GM12878 (cell line): Measurements from ENCODE around the gene BBLN. TPM values are rescaled to one million over a fixed set of nuclear protein-coding genes. Genes with fewer than 3 reads are reported as not detected.
A peak's percentile ranks its signal among the peaks of the same experiment; 100 is the strongest.

Experiments used
- ATAC-seq: fragments of 200-7000 bp; cut with Tn5 transposase; 3 replicates; pipeline ENCODE4 v1.9.1; 2020; ENCODE audit warnings: mild to moderate bottlenecking, moderate library complexity
- BruUV-seq: library from RNA; stranded (reverse); fragments of 400-500 nt; replicated peaks from 2 replicates; lab custom pipeline; 2021; lab: Mats Ljungman, UMichigan
- CTCF ChIA-PET: fragments of 300-600 bp; sonication (Branson Sonifier 250); formaldehyde crosslinking; extraction: SDS; loops from one replicate; lab custom pipeline; 2021; ENCODE audit warnings: inconsistent platforms; lab: Yijun Ruan, JAX
- POLR2A ChIA-PET: fragments of 350-600 bp; formaldehyde crosslinking; extraction: SDS; loops from one replicate; lab custom pipeline; 2021; ENCODE audit warnings: inconsistent platforms; lab: Charles Lee
- RAD21 ChIA-PET: fragments of 300-600 bp; sonication (Branson Sonifier 250); formaldehyde crosslinking; loops from one replicate; lab custom pipeline; 2023; ENCODE audit warnings: antibody characterized with exemption; ENCODE audit not compliant: unreplicated experiment; lab: Charles Lee
- SMC1A ChIA-PET: fragments of 300-600 bp; sonication (Branson Sonifier 250); formaldehyde crosslinking; loops from one replicate; lab custom pipeline; 2023; ENCODE audit not compliant: unreplicated experiment, uncharacterized antibody; lab: Charles Lee
- DNase-seq: peaks from one replicate; pipeline ENCODE4 v3.0.0-alpha.2; 2011; ENCODE audit warnings: low read depth, low spot score
- FAIRE-seq: peaks from 3 replicates; lab custom pipeline; 2011; peaks lifted over from hg19 to GRCh38; lab: Jason Lieb, UNC
- H2AFZ ChIP-seq: 2 replicates; pipeline ENCODE4 v1.6.0; 2011; ENCODE audit warnings: low read depth, low read length, control low read depth; ENCODE audit not compliant: control insufficient read depth
- H3K27ac ChIP-seq: 2 replicates; pipeline ENCODE4 v1.5.1; 2011; ENCODE audit warnings: control low read depth; ENCODE audit not compliant: control insufficient read depth, insufficient read depth
- H3K27me3 ChIP-seq, 2 experiments: replicated peaks in 1 of 2; 2 replicates each; pipeline versions ENCODE4 v1.6.0 to v1.6.1; 2011; ENCODE audit warnings: low read length in 1 of 2; ENCODE audit not compliant: control insufficient read depth in 2 of 2, insufficient read depth in 2 of 2
- H3K36me3 ChIP-seq, 2 experiments: 2 replicates each; pipeline ENCODE4 v1.5.1; 2011; ENCODE audit warnings: low read length in 1 of 2; ENCODE audit not compliant: control insufficient read depth in 2 of 2, insufficient read depth in 2 of 2
- H3K4me1 ChIP-seq: 2 replicates; pipeline ENCODE4 v1.6.1; 2011; ENCODE audit warnings: mild to moderate bottlenecking, low read length, moderate library complexity, mixed read lengths; ENCODE audit not compliant: control insufficient read depth, insufficient read depth
- H3K4me2 ChIP-seq: 2 replicates; pipeline ENCODE4 v1.6.0; 2011; ENCODE audit warnings: control low read depth; ENCODE audit not compliant: control insufficient read depth, insufficient read depth
- H3K4me3 ChIP-seq: fragments of 200-600 bp; sonication (generic); 2 replicates; pipeline ENCODE4 v1.5.1; 2016
- H3K79me2 ChIP-seq: 2 replicates; pipeline ENCODE4 v1.6.0; 2011; ENCODE audit warnings: low read length; ENCODE audit not compliant: control insufficient read depth, insufficient read depth
- H3K9ac ChIP-seq: 2 replicates; pipeline ENCODE4 v1.8.0; 2011; ENCODE audit warnings: low read length, control low read depth, mixed read lengths; ENCODE audit not compliant: control insufficient read depth, insufficient read depth
- H3K9me3 ChIP-seq: replicated peaks from 3 replicates; pipeline ENCODE4 v1.5.1; 2011; ENCODE audit warnings: mild to moderate bottlenecking, low read length; ENCODE audit not compliant: control insufficient read depth, insufficient read depth
- H4K20me1 ChIP-seq: 2 replicates; pipeline ENCODE4 v1.6.0; 2011; ENCODE audit not compliant: control insufficient read depth, insufficient read depth
- CBX3 ChIP-seq: fragments of 200-600 bp; sonication (generic); IDR thresholded peaks from 2 replicates; pipeline ENCODE4 v1.6.1; 2016; ENCODE audit warnings: low read depth, borderline replicate concordance
- ETV6 ChIP-seq, 2 experiments: fragments of 450-650 bp in 1 of 2; IDR thresholded peaks in 1 of 2; conservative IDR thresholded peaks in 1 of 2; 2 replicates each; pipeline ENCODE4 v1.6.1; 2014; ENCODE audit warnings: antibody characterized with exemption in 1 of 2, borderline replicate concordance in 1 of 2, low read depth in 1 of 2, mild to moderate bottlenecking in 1 of 2, moderate library complexity in 1 of 2
- HDGF ChIP-seq: fragments of 450-650 bp; IDR thresholded peaks from 2 replicates; pipeline ENCODE4 v1.6.1; 2016; ENCODE audit warnings: antibody characterized with exemption
- MEF2B ChIP-seq: fragments of 450-650 bp; IDR thresholded peaks from 2 replicates; pipeline ENCODE4 v1.6.1; 2018; ENCODE audit warnings: mild to moderate bottlenecking, moderate library complexity; ENCODE audit not compliant: partially characterized antibody, poor library complexity, severe bottlenecking
- NR2C1 ChIP-seq: fragments of 450-650 bp; IDR thresholded peaks from 2 replicates; pipeline ENCODE4 v1.6.1; 2017; ENCODE audit warnings: antibody characterized with exemption, mild to moderate bottlenecking, moderate library complexity
- RBBP5 ChIP-seq: fragments of 200-600 bp; sonication (generic); conservative IDR thresholded peaks from 2 replicates; pipeline ENCODE4 v1.6.1; 2016
- SUZ12 ChIP-seq: fragments of 200-600 bp; sonication (generic); IDR thresholded peaks from one replicate; pipeline ENCODE4 v1.6.1; 2018; ENCODE audit warnings: antibody characterized with exemption, mild to moderate bottlenecking; ENCODE audit not compliant: unreplicated experiment
- TBL1XR1 ChIP-seq: IDR thresholded peaks from 2 replicates; pipeline ENCODE4 v1.6.1; 2012; ENCODE audit warnings: low read depth, low read length, improper control_type of control experiment
- WGBS: methylation state at CpG from one replicate; pipeline ENCODE4 v1.1.6; 2016; ENCODE audit warnings: low lambda C conversion rate; ENCODE audit not compliant: insufficient replicate concordance, insufficient coverage; ENCODE audit errors: missing lambda C conversion rate; 5-methylcytosine and 5-hydroxymethylcytosine counted together
- in situ Hi-C: fragments of 300-500 bp; cut with MboI; formaldehyde crosslinking; loops from 9 replicates; pipeline ENCODE4 v1.14.3; 2018; ENCODE audit warnings: mixed read lengths
- intact Hi-C: fragments of 100-400 bp; cut with micrococcal nuclease; formaldehyde crosslinking; loops from one replicate; pipeline ENCODE4 v1.14.2; 2022; ENCODE audit not compliant: unreplicated experiment
- polyA plus RNA-seq, 11 experiments: library from polyadenylated mRNA; depleted of rRNA in 4 of 11; unstranded in 6 of 11; stranded (reverse) in 5 of 11; fragments of >200 nt; fragmentation: Nextera tagmentation in 4 of 11; fragmentation: Illumina TruSeq in 1 of 11; extraction: Ambion mirVana in 4 of 11; extraction: Trizol in 1 of 11; gene quantifications; 1 replicate in 1 of 11; 2 replicates in 10 of 11; pipeline versions ENCODE4 v1.2.1 to v1.2.3, GENCODE V29; 2011 to 2016; ENCODE audit warnings: inconsistent platforms in 2 of 11, missing spikeins in 2 of 11, low read depth in 1 of 11
- total RNA-seq, 4 experiments: library from RNA; depleted of rRNA in 3 of 4; stranded (reverse); fragments of >200 nt in 3 of 4; fragmentation: Illumina TruSeq in 1 of 4; extraction: Trizol in 1 of 4; gene quantifications; 2 replicates each; pipeline versions ENCODE4 v1.2.1 to v1.2.3, GENCODE V29; 2013 to 2021
- TF ChIP-seq, protein P1 (sequence below): fragments of 450-650 bp; IDR thresholded peaks from 2 replicates; pipeline ENCODE4 v1.6.1; 2017; ENCODE audit warnings: mild to moderate bottlenecking, moderate library complexity
- TF ChIP-seq, protein P2 (sequence below): fragments of 450-650 bp; IDR thresholded peaks from 2 replicates; pipeline ENCODE4 v1.6.1; 2017; ENCODE audit warnings: low read depth, mild to moderate bottlenecking, moderate library complexity
- TF ChIP-seq, protein P3 (sequence below), 3 experiments: IDR thresholded peaks in 2 of 3; conservative IDR thresholded peaks in 1 of 3; 2 replicates each; pipeline ENCODE4 v1.5.1; 2011; ENCODE audit warnings: low read depth in 3 of 3, low read length in 3 of 3, mild to moderate bottlenecking in 3 of 3, control low read depth in 2 of 3, moderate library complexity in 2 of 3, inconsistent platforms in 1 of 3, mixed read lengths in 1 of 3; ENCODE audit not compliant: control insufficient read depth in 2 of 3, insufficient read depth in 1 of 3; ENCODE audit errors: extremely low read depth in 1 of 3

BBLN gene
- total and polyA plus RNA-seq, 10 of the 15 experiments (the other 5 are each of a cell fraction or from before 2014, with no cell fraction given): 3.8 to 194 (median 66.2) TPM

DNA sequence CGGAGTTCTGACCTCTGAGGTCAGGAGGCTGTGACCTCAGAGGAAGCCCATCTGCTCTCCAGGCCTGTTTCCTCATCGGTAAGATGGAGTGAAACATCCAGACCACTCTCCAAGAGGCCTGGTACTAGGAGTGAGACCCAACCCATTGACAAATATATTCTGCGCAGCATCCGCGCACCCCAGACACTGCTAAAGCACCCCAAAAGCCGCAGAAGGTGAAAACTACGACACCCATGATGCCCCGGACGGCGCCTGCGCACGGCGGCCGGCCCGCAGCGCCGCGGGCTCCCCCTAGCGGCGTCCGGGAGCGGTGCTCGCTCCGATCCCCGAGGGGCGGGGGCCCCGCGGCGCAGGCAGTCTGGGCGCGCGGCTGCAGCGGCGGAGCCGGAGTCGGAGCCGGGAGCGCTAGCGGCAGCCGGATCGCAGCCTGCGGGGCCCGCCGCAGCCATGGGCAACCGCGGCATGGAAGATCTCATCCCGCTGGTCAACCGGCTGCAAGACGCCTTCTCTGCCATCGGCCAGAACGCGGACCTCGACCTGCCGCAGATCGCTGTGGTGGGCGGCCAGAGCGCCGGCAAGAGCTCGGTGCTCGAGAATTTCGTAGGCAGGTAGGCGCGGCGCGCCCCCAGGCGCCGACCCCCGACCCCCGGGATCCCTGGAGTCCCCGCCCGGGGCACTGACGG lies 43.1 kb downstream of the BBLN start, which contains the start of gene DNM1:
TSS of gene DNM1 (plus strand) at position 356 of the 683 bp plus-strand sequence. CDS start at position 448, 92 bp downstream.
- Histone ChIP-seq H3K4me3 (peak within 1 kb of the TSS; percentile 63; the same call in 1 of the 2 replicates), H3K9me3 (no peaks in the 10 kb centered on the region), H3K36me3 (no peaks in the 10 kb centered on the region), H3K27ac (no peak within 1 kb of the TSS), H3K4me2 (peak within 1 kb of the TSS; percentile 56), H3K27me3 (peaks cover 9 to 14% of the 10 kb centered on the region in 2 experiments; a peak in 3 of 4 replicates), H3K4me1 (peaks cover 7% of the 10 kb centered on the region; the same call in 1 of the 2 replicates), H2AFZ (peak within 1 kb of the TSS; percentile 79), H3K9ac (no peak within 1 kb of the TSS), H4K20me1 (no peaks in the 10 kb centered on the region), H3K79me2 (no peaks in the 10 kb centered on the region)
- FAIRE-seq (peak; percentile 72), ATAC-seq (peak; percentile 97), DNase-seq (no peak)
- WGBS: 2% methylated on average over 55 of the region's 72 CpGs
- intact Hi-C loops (no loop called here), in situ Hi-C loops (no loop called here)
- SMC1A ChIA-PET: no interaction called here
- RAD21 ChIA-PET: interaction anchor here (0.7 kb wide), 1 partner anchor 79 kb away, joined by 3 read pairs; no protein-coding TSS in a partner anchor
- CTCF ChIA-PET: interaction anchor here (1.3 kb wide), 1 partner anchor 12 kb away, joined by 7 read pairs; the partner anchor contains the start of gene CIZ1
- POLR2A ChIA-PET: no interaction called here
- BruUV-seq: no TSS peak
- TF ChIP-seq NR2C1 (peak; percentile 84), MEF2B (no peak), SUZ12 (peak; percentile 59), RBBP5 (no peak), TBL1XR1 (no peak), HDGF (no peak), CBX3 (no peak), ETV6 (conservative IDR thresholded peaks at IDR 0.05 in 1 of 2, IDR thresholded peaks at IDR 0.05 in 1 of 2; ENCODE audit: borderline replicate concordance in 1 of 2, low read depth in 1 of 2) (no peak)
- TF ChIP-seq, protein P1, sequence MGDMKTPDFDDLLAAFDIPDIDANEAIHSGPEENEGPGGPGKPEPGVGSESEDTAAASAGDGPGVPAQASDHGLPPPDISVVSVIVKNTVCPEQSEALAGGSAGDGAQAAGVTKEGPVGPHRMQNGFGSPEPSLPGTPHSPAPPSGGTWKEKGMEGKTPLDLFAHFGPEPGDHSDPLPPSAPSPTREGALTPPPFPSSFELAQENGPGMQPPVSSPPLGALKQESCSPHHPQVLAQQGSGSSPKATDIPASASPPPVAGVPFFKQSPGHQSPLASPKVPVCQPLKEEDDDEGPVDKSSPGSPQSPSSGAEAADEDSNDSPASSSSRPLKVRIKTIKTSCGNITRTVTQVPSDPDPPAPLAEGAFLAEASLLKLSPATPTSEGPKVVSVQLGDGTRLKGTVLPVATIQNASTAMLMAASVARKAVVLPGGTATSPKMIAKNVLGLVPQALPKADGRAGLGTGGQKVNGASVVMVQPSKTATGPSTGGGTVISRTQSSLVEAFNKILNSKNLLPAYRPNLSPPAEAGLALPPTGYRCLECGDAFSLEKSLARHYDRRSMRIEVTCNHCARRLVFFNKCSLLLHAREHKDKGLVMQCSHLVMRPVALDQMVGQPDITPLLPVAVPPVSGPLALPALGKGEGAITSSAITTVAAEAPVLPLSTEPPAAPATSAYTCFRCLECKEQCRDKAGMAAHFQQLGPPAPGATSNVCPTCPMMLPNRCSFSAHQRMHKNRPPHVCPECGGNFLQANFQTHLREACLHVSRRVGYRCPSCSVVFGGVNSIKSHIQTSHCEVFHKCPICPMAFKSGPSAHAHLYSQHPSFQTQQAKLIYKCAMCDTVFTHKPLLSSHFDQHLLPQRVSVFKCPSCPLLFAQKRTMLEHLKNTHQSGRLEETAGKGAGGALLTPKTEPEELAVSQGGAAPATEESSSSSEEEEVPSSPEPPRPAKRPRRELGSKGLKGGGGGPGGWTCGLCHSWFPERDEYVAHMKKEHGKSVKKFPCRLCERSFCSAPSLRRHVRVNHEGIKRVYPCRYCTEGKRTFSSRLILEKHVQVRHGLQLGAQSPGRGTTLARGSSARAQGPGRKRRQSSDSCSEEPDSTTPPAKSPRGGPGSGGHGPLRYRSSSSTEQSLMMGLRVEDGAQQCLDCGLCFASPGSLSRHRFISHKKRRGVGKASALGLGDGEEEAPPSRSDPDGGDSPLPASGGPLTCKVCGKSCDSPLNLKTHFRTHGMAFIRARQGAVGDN: peak; percentile 38; the same call in 1 of the 2 replicates
- TF ChIP-seq, protein P2, sequence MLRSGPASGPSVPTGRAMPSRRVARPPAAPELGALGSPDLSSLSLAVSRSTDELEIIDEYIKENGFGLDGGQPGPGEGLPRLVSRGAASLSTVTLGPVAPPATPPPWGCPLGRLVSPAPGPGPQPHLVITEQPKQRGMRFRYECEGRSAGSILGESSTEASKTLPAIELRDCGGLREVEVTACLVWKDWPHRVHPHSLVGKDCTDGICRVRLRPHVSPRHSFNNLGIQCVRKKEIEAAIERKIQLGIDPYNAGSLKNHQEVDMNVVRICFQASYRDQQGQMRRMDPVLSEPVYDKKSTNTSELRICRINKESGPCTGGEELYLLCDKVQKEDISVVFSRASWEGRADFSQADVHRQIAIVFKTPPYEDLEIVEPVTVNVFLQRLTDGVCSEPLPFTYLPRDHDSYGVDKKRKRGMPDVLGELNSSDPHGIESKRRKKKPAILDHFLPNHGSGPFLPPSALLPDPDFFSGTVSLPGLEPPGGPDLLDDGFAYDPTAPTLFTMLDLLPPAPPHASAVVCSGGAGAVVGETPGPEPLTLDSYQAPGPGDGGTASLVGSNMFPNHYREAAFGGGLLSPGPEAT: no peak
- TF ChIP-seq, protein P3, sequence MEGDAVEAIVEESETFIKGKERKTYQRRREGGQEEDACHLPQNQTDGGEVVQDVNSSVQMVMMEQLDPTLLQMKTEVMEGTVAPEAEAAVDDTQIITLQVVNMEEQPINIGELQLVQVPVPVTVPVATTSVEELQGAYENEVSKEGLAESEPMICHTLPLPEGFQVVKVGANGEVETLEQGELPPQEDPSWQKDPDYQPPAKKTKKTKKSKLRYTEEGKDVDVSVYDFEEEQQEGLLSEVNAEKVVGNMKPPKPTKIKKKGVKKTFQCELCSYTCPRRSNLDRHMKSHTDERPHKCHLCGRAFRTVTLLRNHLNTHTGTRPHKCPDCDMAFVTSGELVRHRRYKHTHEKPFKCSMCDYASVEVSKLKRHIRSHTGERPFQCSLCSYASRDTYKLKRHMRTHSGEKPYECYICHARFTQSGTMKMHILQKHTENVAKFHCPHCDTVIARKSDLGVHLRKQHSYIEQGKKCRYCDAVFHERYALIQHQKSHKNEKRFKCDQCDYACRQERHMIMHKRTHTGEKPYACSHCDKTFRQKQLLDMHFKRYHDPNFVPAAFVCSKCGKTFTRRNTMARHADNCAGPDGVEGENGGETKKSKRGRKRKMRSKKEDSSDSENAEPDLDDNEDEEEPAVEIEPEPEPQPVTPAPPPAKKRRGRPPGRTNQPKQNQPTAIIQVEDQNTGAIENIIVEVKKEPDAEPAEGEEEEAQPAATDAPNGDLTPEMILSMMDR (IDR thresholded peaks at IDR 0.05 in 2 of 3, conservative IDR thresholded peaks at IDR 0.05 in 1 of 3; ENCODE audit: control insufficient read depth in 2 of 3, extremely low read depth in 1 of 3, insufficient read depth in 1 of 3, low read depth in 3 of 3, low read length in 3 of 3): peak; percentile 65 to 93 (median 88); a peak in 5 of 6 replicates
